DMS53 (cell line): ENCODE measurements around the gene CATSPERB.
"Not testable (repeated sequence)": the region's sequence is repeated elsewhere in the genome, so short reads cannot be mapped to it uniquely, and the experiment has no call there.

Experiments used
- DNase-seq: peaks from one replicate; lab custom pipeline; 2025; lab: John Stamatoyannopoulos, UW

The CATSPERB gene

DNA sequence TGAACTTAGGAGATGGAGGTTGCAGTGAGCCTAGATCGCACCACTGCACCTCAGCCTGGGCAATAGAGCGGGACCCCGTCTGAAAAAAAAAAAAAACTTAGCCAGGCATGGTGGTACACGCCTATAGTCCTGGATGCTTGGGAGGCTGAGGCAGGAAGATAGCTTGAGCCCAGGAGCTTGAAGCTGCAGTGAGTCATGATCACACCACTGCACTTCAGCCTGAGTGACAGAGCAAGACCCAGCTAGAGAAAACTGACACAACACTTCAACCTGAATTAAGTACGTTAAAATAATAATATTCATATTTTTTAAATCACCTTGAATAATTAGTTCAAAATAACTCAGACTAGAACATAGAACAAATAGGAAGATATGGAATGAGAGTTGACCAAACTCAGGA lies 5.7 kb upstream of the CATSPERB start:
- DNase-seq: peak; percentile 2

DNA sequence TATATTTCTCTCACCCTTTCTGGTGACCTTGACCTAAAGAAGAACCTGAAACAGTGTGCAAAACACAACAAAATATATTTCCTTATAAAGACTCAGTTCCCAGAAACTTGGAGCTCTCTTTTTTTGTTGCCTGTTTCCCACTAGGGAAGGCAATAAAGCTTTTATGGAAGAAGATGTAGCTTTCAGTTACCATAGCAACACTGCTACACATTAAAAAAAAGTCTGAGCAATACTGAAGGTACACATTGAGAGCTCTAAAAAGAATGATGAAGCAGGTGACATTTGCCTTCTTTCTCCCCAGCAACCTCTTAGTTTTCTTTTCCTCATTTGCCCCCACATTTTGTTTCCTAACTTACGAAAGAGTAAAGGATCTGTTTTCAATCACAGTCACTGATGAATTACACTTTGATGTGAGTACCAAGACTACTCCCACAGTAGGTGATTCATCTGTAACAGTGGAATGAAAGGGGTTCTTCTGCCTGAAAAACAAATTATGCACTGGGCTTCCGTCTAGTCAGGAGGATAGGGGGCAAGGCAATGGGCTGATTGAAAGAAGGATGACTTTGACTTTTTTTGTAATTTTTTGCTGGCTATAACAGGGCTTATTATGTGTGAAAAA lies 1.1 kb upstream of the CATSPERB start:
- DNase-seq: peak; percentile 44

GRCh38 chr14:91732439-91732838 lies 553 bp upstream of the CATSPERB start:
- no peak for DNase-seq

DNA sequence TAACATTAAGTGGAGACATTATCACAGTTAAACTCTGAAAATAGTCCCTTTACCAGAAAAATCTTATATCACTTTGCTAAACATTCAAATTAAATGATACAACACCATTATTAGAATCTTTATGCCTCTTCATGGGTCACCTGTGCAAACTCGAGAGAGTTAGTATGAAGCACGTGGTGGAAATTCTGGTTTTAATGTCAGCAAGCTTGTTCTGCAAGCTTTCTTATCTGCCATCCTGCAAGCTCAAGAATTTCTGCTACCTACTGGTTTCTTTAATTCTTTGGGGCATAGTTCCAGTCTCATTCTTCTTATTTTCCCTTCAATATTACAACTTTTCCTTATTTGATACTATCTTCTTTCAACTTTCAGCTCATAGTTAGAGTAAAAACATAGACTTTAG lies 868 bp downstream of the CATSPERB start:
- no peak for DNase-seq

GRCh38 chr14:91729756-91730155 lies 2.1 kb downstream of the CATSPERB start:
- peak; percentile 8 for DNase-seq

DNA sequence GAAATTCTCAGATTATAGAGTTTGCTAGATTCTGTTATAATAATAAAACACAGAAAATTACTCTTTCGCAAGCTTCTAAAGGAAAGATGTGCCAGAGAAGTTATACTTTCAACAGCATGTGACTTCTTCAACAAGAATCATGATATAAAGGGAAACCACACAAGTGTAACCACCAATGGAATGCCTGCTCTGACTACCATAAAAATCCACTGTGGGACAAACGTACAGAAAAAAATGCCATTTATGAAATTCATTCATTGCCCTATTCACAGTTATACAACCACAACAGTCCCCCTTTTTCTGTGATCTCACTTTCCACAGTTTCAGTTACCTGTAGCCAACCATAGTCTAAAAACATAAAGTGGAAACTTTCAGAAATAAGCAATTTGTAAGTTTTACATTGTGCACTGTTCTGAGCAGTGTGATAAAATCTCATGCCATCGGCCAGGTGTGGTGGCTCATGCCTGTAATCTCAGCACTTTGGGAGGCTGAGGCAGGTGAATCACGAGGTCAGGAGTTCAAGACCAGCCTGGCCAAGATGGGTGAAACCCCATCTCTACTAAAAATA lies 3.2 kb downstream of the CATSPERB start:
- no peak for DNase-seq

DNA sequence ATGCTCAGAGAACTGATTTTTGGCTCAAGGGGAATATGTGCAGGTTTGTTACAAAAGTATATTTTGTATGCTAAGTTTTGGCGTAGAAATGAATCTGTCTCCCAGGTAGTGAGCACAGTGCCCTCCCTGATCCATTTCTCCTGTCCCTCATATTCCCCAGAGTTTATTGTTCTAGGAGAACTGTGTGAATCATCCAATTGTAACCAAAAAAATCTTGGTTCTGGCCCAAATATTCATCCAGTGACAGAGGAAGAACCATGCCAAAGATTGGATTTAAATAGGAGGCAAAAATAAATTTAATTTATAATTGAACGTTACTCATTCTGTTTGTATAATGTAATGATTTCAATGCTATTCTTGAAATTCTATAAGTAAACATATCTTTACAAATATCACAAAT lies 4.8 kb downstream of the CATSPERB start:
- DNase-seq: no peak

GRCh38 chr14:91723501-91723900 lies 8.4 kb downstream of the CATSPERB start:
- no peak for DNase-seq

- no peak for DNase-seq
Observed at GRCh38 chr14:91722386-91722785, 9.5 kb downstream of the CATSPERB start.

- DNase-seq: no peak
Observed at GRCh38 chr14:91719839-91720238, 12.0 kb downstream of the CATSPERB start.

GRCh38 chr14:91716999-91717398 lies 14.9 kb downstream of the CATSPERB start:
- no peak for DNase-seq

- DNase-seq: no peak
Observed at GRCh38 chr14:91714805-91715204, 17.1 kb downstream of the CATSPERB start.

DNA sequence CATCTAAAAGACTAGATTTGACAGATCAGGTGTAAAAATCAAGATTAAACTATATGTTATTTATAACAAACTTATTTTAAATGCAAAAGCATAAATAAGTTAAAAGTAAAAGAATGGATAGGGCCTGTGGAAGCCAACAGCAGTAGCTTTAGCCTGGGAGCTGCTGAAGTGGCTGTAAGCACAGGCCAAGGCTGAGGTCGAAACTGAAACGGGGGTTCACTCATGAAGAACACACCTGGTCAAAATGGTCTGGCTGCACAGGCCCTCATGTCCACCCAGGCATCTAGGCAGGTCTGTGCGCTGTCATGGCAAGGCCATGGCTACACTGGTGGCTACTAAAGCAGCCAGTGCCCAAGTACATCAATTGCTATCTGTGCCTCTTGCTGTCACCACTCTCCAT lies 23.1 kb downstream of the CATSPERB start:
- DNase-seq: no peak

DNA sequence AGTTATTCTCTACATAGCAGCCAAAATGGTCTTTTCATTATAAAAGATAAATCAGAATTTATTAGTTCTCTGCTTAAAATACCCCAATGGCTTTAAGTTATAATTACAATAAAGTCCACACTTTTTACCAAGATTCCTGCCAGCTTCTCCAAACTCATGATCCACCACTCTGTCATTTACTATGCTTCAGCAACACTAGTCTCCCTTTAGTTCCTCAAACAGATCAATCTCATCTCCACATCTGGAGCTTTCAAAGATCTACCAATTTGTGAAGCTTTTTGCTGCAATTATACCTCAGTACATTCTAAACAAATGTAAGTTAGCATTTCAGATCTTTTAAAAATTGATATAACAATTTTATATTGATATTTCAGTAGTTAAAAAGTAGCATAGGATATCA lies 24.9 kb downstream of the CATSPERB start:
- DNase-seq: no peak

DNA sequence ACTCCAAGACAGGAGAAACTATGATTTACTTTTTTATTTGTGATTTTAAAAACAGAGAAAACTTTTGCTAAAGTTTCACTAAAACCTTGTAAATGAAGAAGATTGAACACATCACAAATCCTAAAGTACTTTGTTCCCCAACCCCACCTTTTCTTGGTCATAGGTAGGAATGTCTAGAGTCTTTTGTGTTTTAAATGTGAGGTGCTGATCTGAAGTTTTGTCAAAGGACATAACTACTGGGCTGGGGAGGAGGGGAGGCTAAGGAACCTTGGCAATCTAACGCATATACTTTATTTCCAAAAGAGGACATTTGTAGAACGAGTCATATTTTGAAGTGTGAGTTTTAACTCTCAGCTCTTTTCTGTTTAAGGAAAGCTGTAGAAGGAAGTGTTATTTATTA lies 37.2 kb downstream of the CATSPERB start:
- no peak for DNase-seq

- no peak for DNase-seq
Observed at GRCh38 chr14:91693346-91693745, 38.5 kb downstream of the CATSPERB start.

DNA sequence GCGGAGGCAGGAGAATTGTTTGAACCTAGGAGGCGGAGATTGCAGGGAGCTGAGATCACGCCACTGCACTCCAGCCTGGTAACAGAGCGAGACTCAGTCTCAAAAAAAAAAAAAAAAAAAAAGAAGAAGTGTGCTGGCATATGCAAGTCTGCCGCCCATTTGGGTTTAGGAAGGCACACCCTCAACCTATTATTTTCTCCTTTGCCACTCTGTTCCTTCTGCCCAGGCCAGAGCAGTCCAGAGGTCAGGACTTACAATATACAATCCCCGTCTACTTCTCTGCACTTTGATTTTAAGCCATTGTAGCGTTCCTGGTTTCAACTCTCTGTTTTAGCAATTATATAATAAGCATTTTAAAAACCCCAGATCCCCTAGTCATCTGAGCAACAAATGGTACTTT lies 39.8 kb downstream of the CATSPERB start:
- DNase-seq: no peak

DNA sequence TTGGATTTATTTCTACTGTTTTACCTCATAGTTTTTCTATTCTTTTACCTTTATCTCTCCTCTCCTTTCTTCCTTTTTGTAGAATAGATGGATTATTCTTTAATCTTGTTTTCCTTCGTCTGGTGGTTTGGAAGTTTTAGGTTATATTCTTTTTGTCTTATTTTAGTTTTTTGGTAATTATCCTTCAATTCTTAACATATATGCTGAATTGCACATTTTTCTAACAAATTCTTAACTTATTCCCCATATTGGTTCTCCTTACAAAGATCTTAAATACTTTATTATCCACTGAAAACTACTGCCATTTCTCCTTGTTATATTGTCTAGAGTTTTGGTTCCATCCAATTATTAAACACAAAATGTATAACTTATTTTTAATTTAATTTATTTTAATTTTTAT lies 42.3 kb downstream of the CATSPERB start:
- no peak for DNase-seq

DNA sequence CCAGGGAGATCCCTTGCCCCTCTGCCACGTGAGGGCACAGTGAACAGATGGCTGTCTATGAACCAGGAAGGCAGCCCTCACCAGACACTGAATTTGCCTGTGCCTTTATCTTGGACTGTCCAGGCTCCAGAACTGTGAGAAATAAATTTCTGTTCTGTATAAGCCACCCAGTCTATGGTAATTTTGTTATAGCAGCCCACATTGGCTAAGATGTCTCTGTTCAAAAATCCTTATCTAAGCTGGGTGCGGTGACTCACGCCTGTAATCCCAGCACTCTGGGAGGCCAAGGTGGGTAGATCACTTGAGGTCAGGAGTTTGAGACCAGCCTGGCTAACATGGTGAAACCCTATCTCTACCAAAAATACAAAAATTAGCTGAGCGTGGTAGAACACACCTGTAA lies 44.5 kb downstream of the CATSPERB start:
- not testable (repeated sequence) for DNase-seq

DNA sequence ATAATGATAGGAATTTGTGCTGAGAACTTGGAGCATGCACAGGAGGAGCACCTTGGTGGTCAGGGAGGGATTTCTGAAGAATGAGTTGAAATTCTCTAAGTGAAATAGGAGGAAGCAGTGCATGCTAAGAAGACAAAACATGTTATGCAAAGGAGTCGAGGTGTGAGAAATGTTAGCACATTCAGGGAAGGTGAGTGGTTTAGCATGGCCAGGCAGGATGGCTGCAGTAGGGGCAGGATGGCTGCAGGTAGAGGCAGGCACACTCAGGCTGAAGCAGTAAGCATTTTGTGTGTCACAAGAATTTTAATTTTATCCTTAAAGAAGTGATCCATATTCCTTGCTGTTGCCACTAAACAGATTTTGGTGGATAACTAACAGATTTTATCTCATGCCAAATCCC lies 46.3 kb downstream of the CATSPERB start:
- DNase-seq: no peak

DNA sequence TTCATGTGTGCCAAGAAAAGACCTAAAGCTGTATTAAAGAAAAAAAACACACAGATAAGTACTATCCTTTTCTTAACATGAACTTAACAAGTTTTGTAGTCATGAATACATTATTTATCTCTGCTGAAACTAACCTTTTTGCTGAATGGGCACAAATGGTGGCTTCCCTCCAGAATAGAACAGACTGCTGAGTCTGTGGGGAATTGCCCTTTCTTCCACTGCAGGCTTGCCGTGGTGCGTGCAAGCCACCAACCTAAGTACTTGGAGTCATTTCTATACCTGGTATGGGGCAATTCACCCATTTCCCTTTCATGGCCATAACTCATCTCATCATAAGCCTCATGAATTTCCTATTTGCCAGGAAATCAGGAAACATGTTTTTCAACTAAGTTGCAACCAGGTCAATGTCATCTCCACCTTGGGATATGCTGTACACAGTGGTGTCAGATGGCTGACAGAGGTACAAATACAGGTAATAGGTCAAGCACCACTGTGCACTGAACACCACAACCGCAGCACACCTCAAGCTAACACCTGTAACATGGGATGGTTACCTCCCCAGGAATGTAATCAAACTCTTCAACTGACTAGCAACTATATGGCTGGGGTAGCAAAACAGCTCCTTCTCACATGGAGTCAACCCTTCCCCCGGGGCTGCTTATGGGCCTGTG lies 49.9 kb downstream of the CATSPERB start:
- DNase-seq: no peak

DNA sequence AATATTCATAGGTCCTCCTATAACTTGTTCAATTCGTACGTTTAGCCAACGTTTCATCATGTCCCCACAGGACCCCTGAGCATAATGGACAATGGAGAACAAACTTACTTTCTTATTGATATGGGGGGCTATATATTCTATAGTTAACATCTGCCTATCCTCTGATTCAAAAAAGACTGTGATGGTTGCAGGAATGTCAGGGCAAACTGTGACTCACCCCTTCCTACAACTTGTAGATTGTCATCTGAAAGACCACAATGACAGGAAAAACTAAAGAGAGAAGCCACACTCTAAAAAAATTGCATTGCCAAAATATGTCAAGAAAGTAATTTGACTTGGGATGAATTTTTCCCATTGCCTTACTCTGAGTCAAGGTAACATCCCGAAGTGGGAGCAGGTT lies 50.8 kb downstream of the CATSPERB start:
- DNase-seq: no peak

GRCh38 chr14:91679273-91679672 lies 52.6 kb downstream of the CATSPERB start:
- DNase-seq: no peak

- not testable (repeated sequence) for DNase-seq
Observed at GRCh38 chr14:91677687-91678086, 54.2 kb downstream of the CATSPERB start.
